Stimulated activated CD4-positive, alpha-beta T cell treated with anti-CD3 and anti-CD28 coated beads, Interleukin-4, amount 100 ng/mL, for 1 hour (primary cell): Measurements from ENCODE around the gene PYGM.

ENCODE experiments used
- DNase-seq: peaks from one replicate; pipeline ENCODE4 v3.0.0-alpha.2; 2020

The PYGM gene

GRCh38 chr11:64766881-64767280, 7.1 kb upstream of the PYGM start:
- DNase-seq: no peak

- DNase-seq: no peak
Measured at GRCh38 chr11:64765851-64766665, 6.3 kb upstream of the PYGM start.

GRCh38 chr11:64765291-64765850, 5.6 kb upstream of the PYGM start:
- no peak for DNase-seq

- no peak for DNase-seq
Measured at GRCh38 chr11:64764753-64765152, 5.0 kb upstream of the PYGM start.

- peak; percentile 41 for DNase-seq
Measured at GRCh38 chr11:64764040-64764611, 4.4 kb upstream of the PYGM start.

- no peak for DNase-seq
Measured at GRCh38 chr11:64763526-64764039, 3.8 kb upstream of the PYGM start.

GRCh38 chr11:64762674-64763525, 3.1 kb upstream of the PYGM start:
- DNase-seq: peak; percentile 12

GRCh38 chr11:64762277-64762673, 2.5 kb upstream of the PYGM start:
- DNase-seq: no peak

- no peak for DNase-seq
Measured at GRCh38 chr11:64760759-64761420, 1.1 kb upstream of the PYGM start.

- no peak for DNase-seq
Measured at GRCh38 chr11:64759131-64759721, 548 bp downstream of the PYGM start.

- no peak for DNase-seq
Measured at GRCh38 chr11:64758330-64759079, 1.3 kb downstream of the PYGM start.

- DNase-seq: no peak
Measured at GRCh38 chr11:64757549-64758329, 2.0 kb downstream of the PYGM start.

GRCh38 chr11:64755681-64756361, 4.0 kb downstream of the PYGM start:
- DNase-seq: no peak

- DNase-seq: no peak
Measured at GRCh38 chr11:64754919-64755662, 4.7 kb downstream of the PYGM start.

GRCh38 chr11:64754124-64754918, 5.5 kb downstream of the PYGM start:
- DNase-seq: no peak

- no peak for DNase-seq
Measured at GRCh38 chr11:64753380-64754123, 6.2 kb downstream of the PYGM start.

GRCh38 chr11:64753019-64753379, 6.8 kb downstream of the PYGM start:
- no peak for DNase-seq
